Body of pancreas (tissue), 4 donors: ENCODE data around the gene GABRA6. TPM values are rescaled to one million over a fixed set of nuclear protein-coding genes. Genes with fewer than 3 reads are reported as not detected.
"Not testable (repeated sequence)": the region's sequence is repeated elsewhere in the genome, so short reads cannot be mapped to it uniquely, and the experiment has no call there.

Experiments used
- ATAC-seq: fragments of 150-250 bp; one replicate; pipeline ENCODE4 v1.9.1; 2016
- DNase-seq, 4 donors: peaks; one replicate each; pipeline ENCODE4 v3.0.0-alpha.2; 2019
- H3K27ac ChIP-seq, 4 donors: fragments of 200-600 bp; sonication (generic); 1 replicate in 3 of 4; 2 replicates in 1 of 4; pipeline versions ENCODE4 v1.5.1 to v1.6.1; 2016 to 2019; ENCODE audit warnings: mild to moderate bottlenecking in 1 of 4, mixed read lengths in 1 of 4, moderate library complexity in 1 of 4
- H3K27me3 ChIP-seq, 2 donors: fragments of 200-600 bp; sonication (generic); one replicate each; pipeline ENCODE4 v1.6.0; 2016; ENCODE audit warnings: mild to moderate bottlenecking in 1 of 2
- H3K36me3 ChIP-seq, 2 donors: fragments of 200-600 bp; sonication (generic); replicated peaks in 1 of 2; 2 replicates each; pipeline ENCODE4 v1.5.1; 2016; ENCODE audit warnings: low read depth in 2 of 2; ENCODE audit not compliant: insufficient read depth in 1 of 2
- H3K4me1 ChIP-seq: fragments of 200-600 bp; sonication (generic); one replicate; pipeline ENCODE4 v1.6.0; 2016
- H3K4me3 ChIP-seq, 2 donors: fragments of 200-600 bp; sonication (generic); 1 replicate in 1 of 2; 2 replicates in 1 of 2; pipeline ENCODE4 v1.5.1; 2016 to 2019
- H3K9me3 ChIP-seq, 3 donors: fragments of 200-600 bp; sonication (generic); 1 replicate in 2 of 3; 2 replicates in 1 of 3; pipeline ENCODE4 v1.5.1; 2016
- CTCF ChIP-seq, 7 experiments: fragments of 450-650 bp in 4 of 7; fragments of 200-600 bp in 3 of 7; sonication (generic) in 3 of 7; IDR thresholded peaks; one replicate each; pipeline ENCODE4 v1.5.1; 2016 to 2019; ENCODE audit warnings: antibody characterized with exemption in 7 of 7
- POLR2A ChIP-seq, 3 donors: fragments of 450-650 bp; IDR thresholded peaks; one replicate each; pipeline ENCODE4 v1.6.1; 2016; ENCODE audit warnings: antibody characterized with exemption in 3 of 3, mild to moderate bottlenecking in 2 of 3
- WGBS, 2 donors: methylation state at CpG; one replicate each; pipeline ENCODE4 v1.1.5; 2017; 5-methylcytosine and 5-hydroxymethylcytosine counted together
- intact Hi-C: fragments of 100-400 bp; cut with DNase I; formaldehyde crosslinking; loops from one replicate; pipeline ENCODE4 v1.15.1; 2023
- total RNA-seq, 2 donors: library from RNA; depleted of rRNA; stranded (reverse); fragments of >200 nt; gene quantifications; one replicate each; pipeline ENCODE4 v1.1.0, GENCODE V29; 2016

GABRA6 gene
- not detected for total RNA-seq

- WGBS, 2 donors = 42 to 58% methylated on average over 4 of the region's 4 CpGs
- intact Hi-C loops = no loop called here
- no peaks in the 10 kb centered on the region for H3K4me1 ChIP-seq
Measured at GRCh38 chr5:161685461-161685860, at the start of gene GABRA6. Gene GABRA6, plus strand, starts transcription at chr5:161685721. Its CDS starts 269 bp downstream, at chr5:161685990.

GRCh38 chr5:161637591-161637990 lies 47.9 kb upstream of the GABRA6 start:
- H3K9me3 ChIP-seq = no peaks in the 10 kb centered on the region
- 58 to 64% methylated on average over 1 of the region's 1 CpG for WGBS, 2 donors
- no peak for DNase-seq
- H3K27me3 ChIP-seq = no peaks in the 10 kb centered on the region
- TF ChIP-seq CTCF (IDR thresholded peaks at IDR 0.05) (no peak), POLR2A (IDR thresholded peaks at IDR 0.05) (no peak)
- intact Hi-C loops = no loop called here
- H3K4me3 ChIP-seq = no peak overlapping the region
- H3K36me3 ChIP-seq = no peaks in the 10 kb centered on the region
- ATAC-seq = no peak
- no peaks in the 10 kb centered on the region for H3K4me1 ChIP-seq
- H3K27ac ChIP-seq = no peak overlapping the region

More at GRCh38 chr5:161685461-161685860, at the start of gene GABRA6:
- ATAC-seq (no peak), DNase-seq (no peak)
- Histone ChIP-seq H3K27ac (no peak within 1 kb of the TSS), H3K36me3 (no peaks in the 10 kb centered on the region), H3K9me3 (no peaks in the 10 kb centered on the region), H3K27me3 (no peaks in the 10 kb centered on the region), H3K4me3 (no peak within 1 kb of the TSS)
- TF ChIP-seq POLR2A (IDR thresholded peaks at IDR 0.05) = no peak
- TF ChIP-seq CTCF (IDR thresholded peaks at IDR 0.05) = no peak

- Histone ChIP-seq H3K27ac (no peak overlapping the region), H3K27me3 (no peaks in the 10 kb centered on the region), H3K9me3 (no peaks in the 10 kb centered on the region), H3K4me1 (no peaks in the 10 kb centered on the region), H3K36me3 (no peaks in the 10 kb centered on the region), H3K4me3 (no peak overlapping the region)
- TF ChIP-seq POLR2A (IDR thresholded peaks at IDR 0.05) = no peak
- TF ChIP-seq CTCF (IDR thresholded peaks at IDR 0.05) = no peak
- no peak for DNase-seq
- ATAC-seq = no peak
- intact Hi-C loops = no loop called here
- WGBS, 2 donors = 69 to 75% methylated on average over 4 of the region's 4 CpGs
Measured at GRCh38 chr5:161641444-161641843, 44.1 kb upstream of the GABRA6 start.

- Histone ChIP-seq H3K4me3 (no peak overlapping the region), H3K27me3 (no peaks in the 10 kb centered on the region), H3K36me3 (no peaks in the 10 kb centered on the region), H3K27ac (no peak overlapping the region), H3K4me1 (no peaks in the 10 kb centered on the region), H3K9me3 (no peaks in the 10 kb centered on the region)
- DNase-seq (no peak), ATAC-seq (no peak)
- no peak for TF ChIP-seq POLR2A (IDR thresholded peaks at IDR 0.05)
- no peak for TF ChIP-seq CTCF (IDR thresholded peaks at IDR 0.05)
- intact Hi-C loops = no loop called here
- WGBS, 2 donors = 71 to 90% methylated on average over 1 of the region's 1 CpG
Measured at GRCh38 chr5:161645264-161645663, 40.3 kb upstream of the GABRA6 start.

GRCh38 chr5:161651926-161652325 lies 33.6 kb upstream of the GABRA6 start:
- DNase-seq, H3K27me3 ChIP-seq, H3K27ac ChIP-seq, H3K9me3 ChIP-seq, ATAC-seq, H3K36me3 ChIP-seq, H3K4me1 ChIP-seq, H3K4me3 ChIP-seq, intact Hi-C loops: not testable (repeated sequence)
- WGBS, 2 donors = 46 to 66% methylated on average over 8 of the region's 8 CpGs
